ENCODE results near the gene TTBK1.

Gene TTBK1

GRCh38 chr6:43239054-43239453 lies 4.2 kb upstream of the TTBK1 start:
- H3K36me3 Mint-ChIP-seq (ENCODE audit: low read depth), result no peaks in the 10 kb centered on the region
- H3K9me3 Mint-ChIP-seq, result no peaks in the 10 kb centered on the region
- peaks cover 1% of the 10 kb centered on the region for H3K4me1 Mint-ChIP-seq (ENCODE audit: low read depth)
- H3K4me3 Mint-ChIP-seq, result no peak overlapping the region
- H3K27ac Mint-ChIP-seq, result no peak overlapping the region
- DNase-seq, result no peak
- peaks cover 21% of the 10 kb centered on the region for H3K27me3 Mint-ChIP-seq

GRCh38 chr6:43240950-43241349 lies 2.3 kb upstream of the TTBK1 start:
- DNase-seq, result no peak
- Mint-ChIP-seq H3K9me3 (no peaks in the 10 kb centered on the region), H3K4me3 (no peak overlapping the region), H3K27ac (no peak overlapping the region), H3K36me3 (ENCODE audit: low read depth) (no peaks in the 10 kb centered on the region), H3K27me3 (peaks cover 21% of the 10 kb centered on the region), H3K4me1 (ENCODE audit: low read depth) (peaks cover 1% of the 10 kb centered on the region)

- Mint-ChIP-seq H3K4me1 (ENCODE audit: low read depth) (peaks cover 2% of the 10 kb centered on the region), H3K27ac (no peak overlapping the region), H3K4me3 (no peak overlapping the region), H3K9me3 (no peaks in the 10 kb centered on the region), H3K27me3 (peaks cover 21% of the 10 kb centered on the region), H3K36me3 (ENCODE audit: low read depth) (no peaks in the 10 kb centered on the region)
- DNase-seq, result no peak
Observed at GRCh38 chr6:43241446-43241845, 1.8 kb upstream of the TTBK1 start.

- DNase-seq, result no peak
- Mint-ChIP-seq H3K9me3 (no peaks in the 10 kb centered on the region), H3K27me3 (peaks cover 16% of the 10 kb centered on the region), H3K27ac (no peak overlapping the region), H3K36me3 (ENCODE audit: low read depth) (no peaks in the 10 kb centered on the region), H3K4me1 (ENCODE audit: low read depth) (peaks cover 19% of the 10 kb centered on the region), H3K4me3 (no peak overlapping the region)
Observed at GRCh38 chr6:43243664-43244321, 512 bp downstream of the TTBK1 start.

- Mint-ChIP-seq H3K36me3 (ENCODE audit: low read depth) (no peaks in the 10 kb centered on the region), H3K27ac (peak overlapping the region; percentile 88), H3K4me1 (ENCODE audit: low read depth) (peaks cover 27% of the 10 kb centered on the region), H3K9me3 (no peaks in the 10 kb centered on the region), H3K4me3 (peak overlapping the region; percentile 77), H3K27me3 (peaks cover 10% of the 10 kb centered on the region)
- no peak for DNase-seq
Observed at GRCh38 chr6:43246301-43247113, 3.2 kb downstream of the TTBK1 start.

GRCh38 chr6:43247114-43247999 lies 4.1 kb downstream of the TTBK1 start:
- Mint-ChIP-seq H3K27ac (peak overlapping the region; percentile 88), H3K36me3 (ENCODE audit: low read depth) (no peaks in the 10 kb centered on the region), H3K9me3 (no peaks in the 10 kb centered on the region), H3K4me3 (peak overlapping the region; percentile 77), H3K27me3 (peaks cover 17% of the 10 kb centered on the region), H3K4me1 (ENCODE audit: low read depth) (peaks cover 31% of the 10 kb centered on the region)
- peak; percentile 87 for DNase-seq

GRCh38 chr6:43248101-43248500 lies 4.8 kb downstream of the TTBK1 start:
- no peaks in the 10 kb centered on the region for H3K36me3 Mint-ChIP-seq (ENCODE audit: low read depth)

GRCh38 chr6:43248791-43249190 lies 5.5 kb downstream of the TTBK1 start:
- Mint-ChIP-seq H3K9me3 (no peaks in the 10 kb centered on the region), H3K4me1 (ENCODE audit: low read depth) (peaks cover 35% of the 10 kb centered on the region), H3K36me3 (ENCODE audit: low read depth) (no peaks in the 10 kb centered on the region), H3K4me3 (no peak overlapping the region), H3K27me3 (peaks cover 28% of the 10 kb centered on the region), H3K27ac (no peak overlapping the region)
- no peak for DNase-seq

More at GRCh38 chr6:43248101-43248500, 4.8 kb downstream of the TTBK1 start:
- no peaks in the 10 kb centered on the region for H3K9me3 Mint-ChIP-seq
- H3K4me1 Mint-ChIP-seq (ENCODE audit: low read depth), result peaks cover 32% of the 10 kb centered on the region
- peaks cover 23% of the 10 kb centered on the region for H3K27me3 Mint-ChIP-seq
- H3K4me3 Mint-ChIP-seq, result no peak overlapping the region
- peak overlapping the region; percentile 88 for H3K27ac Mint-ChIP-seq
- DNase-seq, result no peak

GRCh38 chr6:43250992-43251373 lies 7.7 kb downstream of the TTBK1 start:
- Mint-ChIP-seq H3K27ac (no peak overlapping the region), H3K4me1 (ENCODE audit: low read depth) (peaks cover 41% of the 10 kb centered on the region), H3K27me3 (peaks cover 32% of the 10 kb centered on the region), H3K4me3 (no peak overlapping the region), H3K9me3 (no peaks in the 10 kb centered on the region), H3K36me3 (ENCODE audit: low read depth) (no peaks in the 10 kb centered on the region)
- no peak for DNase-seq

GRCh38 chr6:43253401-43253800 lies 10.1 kb downstream of the TTBK1 start:
- no peaks in the 10 kb centered on the region for H3K36me3 Mint-ChIP-seq (ENCODE audit: low read depth)
- H3K9me3 Mint-ChIP-seq, result no peaks in the 10 kb centered on the region
- no peak overlapping the region for H3K4me3 Mint-ChIP-seq

GRCh38 chr6:43254138-43254817 lies 11.0 kb downstream of the TTBK1 start:
- no peaks in the 10 kb centered on the region for H3K9me3 Mint-ChIP-seq

More at GRCh38 chr6:43253401-43253800, 10.1 kb downstream of the TTBK1 start:
- Mint-ChIP-seq H3K27me3 (peaks cover 32% of the 10 kb centered on the region), H3K27ac (no peak overlapping the region), H3K4me1 (ENCODE audit: low read depth) (peaks cover 33% of the 10 kb centered on the region)
- DNase-seq, result no peak

GRCh38 chr6:43254846-43255245 lies 11.6 kb downstream of the TTBK1 start:
- Mint-ChIP-seq H3K27ac (no peak overlapping the region), H3K27me3 (peaks cover 32% of the 10 kb centered on the region), H3K36me3 (ENCODE audit: low read depth) (no peaks in the 10 kb centered on the region), H3K4me3 (no peak overlapping the region), H3K9me3 (no peaks in the 10 kb centered on the region), H3K4me1 (ENCODE audit: low read depth) (peaks cover 33% of the 10 kb centered on the region)
- DNase-seq, result no peak

More at GRCh38 chr6:43254138-43254817, 11.0 kb downstream of the TTBK1 start:
- H3K27ac Mint-ChIP-seq, result peak overlapping the region; percentile 23
- H3K4me3 Mint-ChIP-seq, result no peak overlapping the region
- DNase-seq, result no peak
- no peaks in the 10 kb centered on the region for H3K36me3 Mint-ChIP-seq (ENCODE audit: low read depth)
- H3K27me3 Mint-ChIP-seq, result peaks cover 32% of the 10 kb centered on the region
- peaks cover 33% of the 10 kb centered on the region for H3K4me1 Mint-ChIP-seq (ENCODE audit: low read depth)

GRCh38 chr6:43255408-43256054 lies 12.2 kb downstream of the TTBK1 start:
- H3K4me3 Mint-ChIP-seq, result no peak overlapping the region
- H3K4me1 Mint-ChIP-seq (ENCODE audit: low read depth), result peaks cover 33% of the 10 kb centered on the region
- H3K27ac Mint-ChIP-seq, result no peak overlapping the region
- peaks cover 32% of the 10 kb centered on the region for H3K27me3 Mint-ChIP-seq
- no peak for DNase-seq
- no peaks in the 10 kb centered on the region for H3K36me3 Mint-ChIP-seq (ENCODE audit: low read depth)
- no peaks in the 10 kb centered on the region for H3K9me3 Mint-ChIP-seq

Data from activated T-cell treated with anti-CD3 and anti-CD28 coated beads, Interleukin-2, amount 50 U/mL, for 24 hours (primary cell).